ENCODE data around the gene DTWD2. TPM values are rescaled to one million over a fixed set of nuclear protein-coding genes. Genes with fewer than 3 reads are reported as not detected.

The DTWD2 gene
- polyA plus RNA-seq (2012; ENCODE audit: insufficient read depth, insufficient read length, low read depth) = 1.6 TPM

- H3K4me3 ChIP-seq (ENCODE audit: low read depth, low read length) = peak within 1 kb of the TSS; percentile 78
- no peaks in the 10 kb centered on the region; the same call in 1 of the 2 replicates for H3K27me3 ChIP-seq
- H3K9me3 ChIP-seq = no peaks in the 10 kb centered on the region
- no peaks in the 10 kb centered on the region for H3K36me3 ChIP-seq
- no peaks in the 10 kb centered on the region for H3K4me1 ChIP-seq
- peak; percentile 76 for TF ChIP-seq CTCF (IDR thresholded peaks at IDR 0.05; ENCODE audit: low read depth, low read length)
- DNase-seq = peak; percentile 96
Observed at GRCh38 chr5:118987988-118988865, at the start of gene DTWD2. Gene DTWD2 (minus strand): TSS chr5:118988547. CDS start chr5:118988511, 36 bp downstream.

GRCh38 chr5:119037496-119038215, 49.3 kb upstream of the DTWD2 start:
- Histone ChIP-seq H3K9me3 (no peaks in the 10 kb centered on the region), H3K4me1 (no peaks in the 10 kb centered on the region), H3K4me3 (ENCODE audit: low read depth, low read length) (no peak overlapping the region), H3K36me3 (no peaks in the 10 kb centered on the region), H3K27me3 (no peaks in the 10 kb centered on the region)
- DNase-seq = no peak
- no peak for TF ChIP-seq CTCF (IDR thresholded peaks at IDR 0.05; ENCODE audit: low read depth, low read length)

GRCh38 chr5:119036101-119036762, 47.9 kb upstream of the DTWD2 start:
- Histone ChIP-seq H3K27me3 (no peaks in the 10 kb centered on the region), H3K4me3 (ENCODE audit: low read depth, low read length) (no peak overlapping the region), H3K36me3 (no peaks in the 10 kb centered on the region), H3K4me1 (no peaks in the 10 kb centered on the region), H3K9me3 (no peaks in the 10 kb centered on the region)
- TF ChIP-seq CTCF (IDR thresholded peaks at IDR 0.05; ENCODE audit: low read depth, low read length) = no peak
- DNase-seq = no peak

GRCh38 chr5:119033135-119033534, 44.8 kb upstream of the DTWD2 start:
- Histone ChIP-seq H3K4me3 (ENCODE audit: low read depth, low read length) (no peak overlapping the region), H3K27me3 (no peaks in the 10 kb centered on the region), H3K36me3 (no peaks in the 10 kb centered on the region), H3K9me3 (no peaks in the 10 kb centered on the region), H3K4me1 (no peaks in the 10 kb centered on the region)
- TF ChIP-seq CTCF (IDR thresholded peaks at IDR 0.05; ENCODE audit: low read depth, low read length) = no peak
- DNase-seq = no peak

- no peak overlapping the region for H3K4me3 ChIP-seq (ENCODE audit: low read depth, low read length)
- no peak for TF ChIP-seq CTCF (IDR thresholded peaks at IDR 0.05; ENCODE audit: low read depth, low read length)
- no peaks in the 10 kb centered on the region for H3K27me3 ChIP-seq
- no peaks in the 10 kb centered on the region for H3K9me3 ChIP-seq
- no peak for DNase-seq
- H3K4me1 ChIP-seq = no peaks in the 10 kb centered on the region
- no peaks in the 10 kb centered on the region for H3K36me3 ChIP-seq
Observed at GRCh38 chr5:119032656-119033055, 44.3 kb upstream of the DTWD2 start.

All from BE2C (cell line).